ENCODE data around the gene INSR. TPM values are rescaled to one million over a fixed set of nuclear protein-coding genes. Genes with fewer than 3 reads are reported as not detected.

INSR gene
- total RNA-seq, 2 experiments from 2014 or later = 0.99 to 2.0 TPM

GRCh38 chr19:7202888-7203287 lies 91.3 kb downstream of the INSR start:
- ChIA-PET CTCF (no interaction called here), POLR2A (no interaction called here)

- CTCF ChIA-PET = interaction anchor here (0.6 to 1.2 kb wide), 2 partner anchors 93 to 991 kb away, joined by 3 to 4 read pairs; partner anchors contain the start of gene INSR
- POLR2A ChIA-PET = interaction anchor here (0.6 kb wide), 1 partner anchor 14 kb away, joined by 4 read pairs; no protein-coding TSS in a partner anchor
These were observed 93.5 kb downstream of the INSR start for GRCh38 chr19:7200736-7201135.

- POLR2A ChIA-PET = no interaction called here
- CTCF ChIA-PET = no interaction called here
These were observed 94.3 kb downstream of the INSR start for GRCh38 chr19:7199613-7200533.

GRCh38 chr19:7197760-7198696 lies 96.2 kb downstream of the INSR start:
- POLR2A ChIA-PET = no interaction called here
- CTCF ChIA-PET = no interaction called here

GRCh38 chr19:7197119-7197759 lies 97.0 kb downstream of the INSR start:
- POLR2A ChIA-PET = interaction anchor here (0.6 kb wide), 1 partner anchor 1479 kb away, joined by 3 read pairs; no protein-coding TSS in a partner anchor
- CTCF ChIA-PET = interaction anchor here (1.0 to 1.4 kb wide), 2 partner anchors 9 to 10 kb away, joined by 3 read pairs; no protein-coding TSS in a partner anchor

GRCh38 chr19:7196763-7197118 lies 97.5 kb downstream of the INSR start:
- POLR2A ChIA-PET = interaction anchor here (0.6 kb wide), 1 partner anchor 1478 kb away, joined by 3 read pairs; no protein-coding TSS in a partner anchor

GRCh38 chr19:7195046-7195445 lies 99.2 kb downstream of the INSR start:
- CTCF ChIA-PET = no interaction called here
- POLR2A ChIA-PET = no interaction called here

More at GRCh38 chr19:7196763-7197118, 97.5 kb downstream of the INSR start:
- CTCF ChIA-PET = interaction anchor here (0.7 to 1.4 kb wide), 3 partner anchors 9 to 10 kb away, joined by 3 read pairs; no protein-coding TSS in a partner anchor

- ChIA-PET CTCF (interaction anchor here (0.6 kb wide), 2 partner anchors 40 to 42 kb away, joined by 3 read pairs; no protein-coding TSS in a partner anchor), POLR2A (no interaction called here)
These were observed 99.6 kb downstream of the INSR start for GRCh38 chr19:7194566-7194965.

- ChIA-PET POLR2A (no interaction called here), CTCF (no interaction called here)
These were observed 102.1 kb downstream of the INSR start for GRCh38 chr19:7191946-7192691.

- ChIA-PET CTCF (no interaction called here), POLR2A (no interaction called here)
These were observed 105.2 kb downstream of the INSR start for GRCh38 chr19:7188698-7189629.

GRCh38 chr19:7187605-7188339 lies 106.4 kb downstream of the INSR start:
- CTCF ChIA-PET = interaction anchor here (0.6 kb wide), 1 partner anchor 9 kb away, joined by 3 read pairs; no protein-coding TSS in a partner anchor
- POLR2A ChIA-PET = no interaction called here

GRCh38 chr19:7182489-7182888 lies 111.7 kb downstream of the INSR start:
- CTCF ChIA-PET = no interaction called here
- POLR2A ChIA-PET = no interaction called here

- CTCF ChIA-PET = no interaction called here
These were observed 114.3 kb downstream of the INSR start for GRCh38 chr19:7179917-7180306.

GRCh38 chr19:7177926-7178325 lies 116.3 kb downstream of the INSR start:
- POLR2A ChIA-PET = no interaction called here
- CTCF ChIA-PET = no interaction called here

More at GRCh38 chr19:7179917-7180306, 114.3 kb downstream of the INSR start:
- POLR2A ChIA-PET = interaction anchor here (0.5 to 0.6 kb wide), 2 partner anchors 381 to 660 kb away, joined by 3 to 7 read pairs; no protein-coding TSS in a partner anchor

- ChIA-PET POLR2A (no interaction called here), CTCF (no interaction called here)
These were observed 117.4 kb downstream of the INSR start for GRCh38 chr19:7176792-7177191.

GRCh38 chr19:7172794-7173193 lies 121.4 kb downstream of the INSR start:
- ChIA-PET POLR2A (no interaction called here), CTCF (interaction anchor here (0.9 kb wide), 1 partner anchor 165 kb away, joined by 3 read pairs; no protein-coding TSS in a partner anchor)

- ChIA-PET CTCF (no interaction called here), POLR2A (no interaction called here)
These were observed 123.2 kb downstream of the INSR start for GRCh38 chr19:7170983-7171382.

All from activated CD8-positive, alpha-beta memory T cell treated with anti-CD3 and anti-CD28 coated beads for 36 hours (primary cell).